GM12875 (cell line): ENCODE measurements around the gene ZBTB18.
A peak's percentile ranks its signal among the peaks of the same experiment; 100 is the strongest.

Source experiments
- H3K4me3 ChIP-seq: one replicate; pipeline ENCODE4 v1.5.1; 2011; ENCODE audit warnings: low read depth, low read length, control low read depth
- TF ChIP-seq, protein P1 (sequence below): IDR thresholded peaks from 2 replicates; pipeline ENCODE4 v1.5.1; 2011; ENCODE audit warnings: low read depth, mild to moderate bottlenecking, control low read depth, inconsistent platforms, low read length, moderate library complexity, borderline replicate concordance; ENCODE audit not compliant: insufficient read depth

ZBTB18 gene

DNA sequence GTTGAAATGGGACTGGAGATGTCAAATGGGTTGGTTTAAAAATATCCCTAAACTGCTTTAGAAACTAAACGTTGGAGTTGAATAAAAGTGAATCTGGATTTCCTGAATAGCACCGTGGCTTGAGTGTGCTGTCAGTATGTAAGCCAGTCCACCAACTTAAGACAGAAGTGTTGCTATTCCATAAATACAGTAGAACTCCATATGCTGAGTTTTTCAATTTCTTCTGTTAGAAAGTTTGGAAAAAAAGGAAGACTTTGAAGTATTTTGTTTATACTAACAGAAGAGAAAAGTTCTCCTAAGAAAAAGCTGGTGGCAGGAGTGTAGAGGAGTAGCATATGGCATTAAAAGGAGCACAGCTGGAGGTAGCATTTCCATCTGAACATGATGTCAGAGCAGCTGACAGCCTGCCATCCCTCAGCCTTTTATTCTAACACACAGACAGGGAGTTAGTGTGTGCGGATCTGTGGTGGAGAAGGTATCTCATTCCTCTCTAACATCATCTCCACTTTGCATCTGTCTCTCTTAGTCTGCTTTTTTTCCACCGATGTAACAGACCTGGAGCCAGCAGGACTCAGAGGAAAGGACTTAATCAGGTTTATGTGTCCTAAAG, at the start of gene ZBTB18:
Gene ZBTB18, plus strand, starts transcription at position 449 of the 610 bp plus-strand sequence. Its CDS starts 149 bp downstream, at position 598.
- TF ChIP-seq, protein P1, sequence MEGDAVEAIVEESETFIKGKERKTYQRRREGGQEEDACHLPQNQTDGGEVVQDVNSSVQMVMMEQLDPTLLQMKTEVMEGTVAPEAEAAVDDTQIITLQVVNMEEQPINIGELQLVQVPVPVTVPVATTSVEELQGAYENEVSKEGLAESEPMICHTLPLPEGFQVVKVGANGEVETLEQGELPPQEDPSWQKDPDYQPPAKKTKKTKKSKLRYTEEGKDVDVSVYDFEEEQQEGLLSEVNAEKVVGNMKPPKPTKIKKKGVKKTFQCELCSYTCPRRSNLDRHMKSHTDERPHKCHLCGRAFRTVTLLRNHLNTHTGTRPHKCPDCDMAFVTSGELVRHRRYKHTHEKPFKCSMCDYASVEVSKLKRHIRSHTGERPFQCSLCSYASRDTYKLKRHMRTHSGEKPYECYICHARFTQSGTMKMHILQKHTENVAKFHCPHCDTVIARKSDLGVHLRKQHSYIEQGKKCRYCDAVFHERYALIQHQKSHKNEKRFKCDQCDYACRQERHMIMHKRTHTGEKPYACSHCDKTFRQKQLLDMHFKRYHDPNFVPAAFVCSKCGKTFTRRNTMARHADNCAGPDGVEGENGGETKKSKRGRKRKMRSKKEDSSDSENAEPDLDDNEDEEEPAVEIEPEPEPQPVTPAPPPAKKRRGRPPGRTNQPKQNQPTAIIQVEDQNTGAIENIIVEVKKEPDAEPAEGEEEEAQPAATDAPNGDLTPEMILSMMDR = no peak
- H3K4me3 ChIP-seq = peak within 1 kb of the TSS; percentile 64

GRCh38 chr1:244002721-244003120, 48.4 kb upstream of the ZBTB18 start:
- TF ChIP-seq, protein P1 = no peak
- H3K4me3 ChIP-seq = no peak overlapping the region

DNA sequence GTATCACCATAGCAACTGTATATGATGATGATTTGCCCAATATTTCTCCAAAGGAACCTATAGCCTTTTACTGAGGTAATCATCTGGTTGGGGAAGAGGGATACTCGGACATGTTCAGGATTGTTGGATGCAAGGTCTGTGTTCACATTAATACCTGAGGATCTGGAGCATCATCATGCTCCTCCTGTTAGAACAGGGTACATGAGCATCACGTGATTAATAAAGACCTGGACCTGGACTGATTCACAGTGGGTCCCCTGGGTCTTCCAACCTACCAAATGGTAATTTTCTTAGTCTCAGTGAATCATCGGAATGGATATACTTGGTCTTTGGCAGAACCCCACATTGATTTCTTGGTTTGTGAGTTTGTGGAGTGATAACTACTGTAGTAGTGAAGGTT, 45.6 kb upstream of the ZBTB18 start:
- TF ChIP-seq, protein P1 = no peak
- no peak overlapping the region for H3K4me3 ChIP-seq

GRCh38 chr1:244006381-244006901, 44.6 kb upstream of the ZBTB18 start:
- no peak overlapping the region for H3K4me3 ChIP-seq
- TF ChIP-seq, protein P1 = no peak

GRCh38 chr1:244006961-244007360, 44.1 kb upstream of the ZBTB18 start:
- TF ChIP-seq, protein P1 = no peak
- no peak overlapping the region for H3K4me3 ChIP-seq

DNA sequence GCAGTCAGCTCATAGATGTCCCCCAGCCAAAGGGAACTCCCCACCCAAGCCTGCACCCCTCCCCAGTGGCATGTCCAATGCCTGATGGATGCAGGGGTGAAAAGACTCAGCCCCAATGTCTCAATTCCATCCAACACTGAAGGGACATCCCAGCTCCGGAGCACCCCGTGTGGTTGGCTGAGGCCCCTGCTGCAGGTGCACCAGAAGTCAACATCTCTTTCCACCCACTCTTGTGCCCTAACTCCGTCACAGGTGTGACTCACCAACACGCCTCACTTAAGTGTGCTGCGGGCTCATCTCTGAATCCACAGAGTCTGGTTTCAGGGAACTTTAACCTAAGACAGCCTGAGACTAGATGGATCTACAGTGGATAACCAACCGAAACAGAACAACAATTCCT, 40.9 kb upstream of the ZBTB18 start:
- TF ChIP-seq, protein P1 = 0 out of 2 replicates have a peak, but pooled peaks have one; percentile 8
- H3K4me3 ChIP-seq = no peak overlapping the region

GRCh38 chr1:244010703-244011123, 40.4 kb upstream of the ZBTB18 start:
- no peak overlapping the region for H3K4me3 ChIP-seq
- TF ChIP-seq, protein P1 = no peak
